Measurements from ENCODE around the gene CENPF.
"Not testable (repeated sequence)": the region's sequence is repeated elsewhere in the genome, so short reads cannot be mapped to it uniquely, and the experiment has no call there.

CENPF gene

DNA sequence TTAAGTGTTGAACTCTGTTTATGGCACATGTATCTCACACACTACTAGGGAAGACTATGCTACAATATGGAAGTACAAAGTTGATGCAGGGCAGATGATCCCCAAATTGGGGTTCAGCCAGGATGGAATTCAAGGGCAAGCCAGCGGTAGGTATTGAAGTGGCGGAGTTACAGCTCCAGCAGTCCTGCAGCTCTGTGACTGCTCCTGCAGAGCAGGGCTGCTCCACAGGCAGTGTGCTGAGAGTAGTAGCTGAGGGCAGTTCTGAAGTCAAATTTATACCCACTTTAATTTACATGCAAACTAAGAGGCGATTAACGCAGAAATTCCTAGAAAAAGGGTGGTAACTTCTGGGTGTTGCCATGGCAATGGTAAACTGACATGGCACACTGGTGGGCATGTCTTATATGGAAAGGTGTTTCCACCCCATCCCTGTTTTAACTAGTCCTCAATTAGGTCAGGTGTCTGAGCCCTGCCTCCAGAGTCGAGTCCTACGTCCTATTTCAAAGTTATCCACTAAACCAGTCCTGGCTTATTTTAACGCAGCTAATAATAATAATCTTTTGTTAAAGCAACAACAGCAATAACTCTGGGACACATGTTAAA lies 20.6 kb upstream of the CENPF start:
- FAIRE-seq (no peak), DNase-seq (ENCODE audit: extremely low spot score, insufficient read length, low read depth) (no peak)

DNA sequence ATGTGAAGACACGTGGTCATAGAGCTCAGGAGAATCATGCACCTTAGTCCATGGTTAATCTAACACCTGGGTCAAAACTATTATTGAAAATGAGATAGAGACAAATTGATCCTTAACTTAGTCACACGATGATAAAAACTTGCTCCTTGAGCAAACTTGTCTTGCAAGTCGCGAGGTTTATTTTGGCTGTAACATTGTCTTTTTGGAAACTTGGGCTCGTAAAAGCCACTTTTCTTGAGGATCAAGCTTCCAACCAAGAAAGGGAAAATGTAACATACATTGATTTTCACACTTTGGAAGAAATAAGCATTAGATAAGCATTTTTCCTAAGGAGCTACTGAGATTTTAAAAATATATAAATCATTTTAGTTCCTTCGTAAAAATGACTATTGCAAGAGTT lies 19.9 kb upstream of the CENPF start:
- FAIRE-seq (no peak), DNase-seq (ENCODE audit: extremely low spot score, insufficient read length, low read depth) (no peak)

DNA sequence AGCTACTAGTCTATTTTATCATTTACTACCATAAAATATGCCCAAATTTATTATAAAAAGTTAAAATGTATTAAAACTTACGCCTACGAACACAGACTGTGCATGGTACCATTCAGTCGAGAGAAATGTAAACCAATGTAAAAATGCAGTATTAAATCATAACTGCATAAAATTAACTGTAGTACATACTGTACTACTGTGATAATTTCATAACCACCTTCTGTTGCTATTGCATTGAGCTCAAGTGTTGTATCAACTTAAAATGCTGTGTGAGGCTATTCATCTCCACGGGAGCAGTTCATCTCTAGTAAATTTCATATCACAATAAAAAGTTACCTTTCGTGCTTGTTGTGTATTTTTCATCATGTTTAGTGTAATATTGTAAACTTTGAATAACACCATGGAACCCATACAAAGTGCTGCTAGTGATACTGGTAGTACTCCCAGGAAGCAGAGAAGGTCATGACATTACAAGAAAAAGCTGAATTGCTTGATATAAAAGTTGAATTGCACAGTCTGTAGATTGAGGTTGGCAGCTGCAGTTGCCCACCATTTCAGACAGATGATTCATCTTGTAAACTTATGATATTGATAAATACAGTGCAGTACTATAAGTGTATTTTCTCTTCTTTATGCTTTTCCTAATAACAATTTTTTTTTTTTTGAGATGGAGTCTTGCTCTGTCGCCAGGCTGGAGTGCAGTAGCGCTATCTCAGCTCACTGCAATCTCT lies 19.0 kb upstream of the CENPF start:
- no peak for FAIRE-seq

DNA sequence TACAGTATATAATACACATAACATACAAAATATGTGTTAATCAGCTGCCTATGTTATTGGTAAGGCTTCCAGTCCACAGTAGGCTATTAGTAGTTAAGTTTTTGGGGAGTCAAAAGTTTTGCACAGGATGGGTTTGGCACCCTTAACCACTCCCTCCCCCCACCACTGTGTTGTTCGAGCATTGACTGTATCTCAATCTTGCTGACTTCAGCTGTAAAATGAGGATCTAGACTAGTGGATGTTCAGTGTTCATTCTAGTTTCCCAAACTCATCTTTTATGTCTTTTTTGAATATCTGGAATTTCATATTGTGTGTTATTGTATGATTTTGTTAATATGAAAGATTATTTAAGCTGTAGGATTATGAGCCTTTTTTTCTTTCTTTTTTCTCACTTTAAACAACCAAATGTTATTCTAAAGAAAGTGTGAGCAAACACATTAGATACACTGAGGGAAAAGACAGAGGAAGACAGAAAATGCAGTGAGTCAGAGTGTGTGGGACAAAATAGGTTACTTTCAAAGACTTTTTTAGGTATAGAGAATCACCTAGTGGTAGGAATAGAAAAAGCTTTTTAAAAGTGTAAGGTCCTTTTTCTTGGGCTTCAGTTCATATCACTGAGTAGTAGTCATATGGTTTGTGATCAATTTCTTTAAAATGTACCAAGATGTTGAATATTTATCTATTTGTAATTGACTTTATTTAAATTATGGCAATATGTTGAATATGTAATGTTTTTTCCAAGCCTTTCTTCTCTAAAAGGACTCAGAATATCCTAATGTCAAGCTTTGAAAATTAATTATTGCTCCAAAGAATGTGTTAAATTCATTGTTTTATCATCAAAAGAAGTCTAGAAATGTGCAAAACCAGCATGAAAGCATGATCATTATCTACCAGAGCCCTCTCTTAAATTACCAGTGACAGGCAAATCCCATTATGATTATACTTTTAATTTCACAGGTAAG lies 17.9 kb upstream of the CENPF start:
- no peak for FAIRE-seq
- DNase-seq (ENCODE audit: extremely low spot score, insufficient read length, low read depth): no peak

More for the DNA sequence above, 19.0 kb upstream of the CENPF start:
- no peak for DNase-seq (ENCODE audit: extremely low spot score, insufficient read length, low read depth)

- no peak for DNase-seq (ENCODE audit: extremely low spot score, insufficient read length, low read depth)
- FAIRE-seq: no peak
Measured at GRCh38 chr1:214586621-214587020, 16.4 kb upstream of the CENPF start.

GRCh38 chr1:214587165-214587564 lies 15.8 kb upstream of the CENPF start:
- DNase-seq (ENCODE audit: extremely low spot score, insufficient read length, low read depth) (no peak), FAIRE-seq (no peak)

GRCh38 chr1:214588963-214589597 lies 13.9 kb upstream of the CENPF start:
- DNase-seq (ENCODE audit: extremely low spot score, insufficient read length, low read depth): no peak
- no peak for FAIRE-seq

GRCh38 chr1:214590696-214591095 lies 12.3 kb upstream of the CENPF start:
- no peak for FAIRE-seq

GRCh38 chr1:214591918-214592317 lies 11.1 kb upstream of the CENPF start:
- FAIRE-seq; DNase-seq (ENCODE audit: extremely low spot score, insufficient read length, low read depth): not testable (repeated sequence)

More at GRCh38 chr1:214590696-214591095, 12.3 kb upstream of the CENPF start:
- DNase-seq (ENCODE audit: extremely low spot score, insufficient read length, low read depth): no peak

DNA sequence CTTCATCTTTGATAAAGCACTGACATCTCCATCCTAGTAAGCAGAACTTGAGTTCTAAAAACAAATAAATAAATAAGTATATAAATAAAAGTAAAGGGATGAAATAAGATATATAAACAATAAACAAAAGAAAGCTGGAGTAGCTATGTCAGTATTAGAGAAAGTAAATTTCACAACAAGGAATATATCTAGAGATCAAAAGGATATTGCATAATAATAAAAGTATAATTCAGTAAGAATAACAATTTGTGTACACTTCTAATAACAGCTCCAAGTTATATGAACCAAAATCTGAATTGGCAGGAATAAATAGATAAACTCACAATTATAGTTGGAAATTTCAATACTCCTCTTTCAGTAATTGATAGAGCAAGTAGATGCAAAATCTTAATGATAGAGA lies 9.8 kb upstream of the CENPF start:
- no peak for DNase-seq (ENCODE audit: extremely low spot score, insufficient read length, low read depth)
- no peak for FAIRE-seq

DNA sequence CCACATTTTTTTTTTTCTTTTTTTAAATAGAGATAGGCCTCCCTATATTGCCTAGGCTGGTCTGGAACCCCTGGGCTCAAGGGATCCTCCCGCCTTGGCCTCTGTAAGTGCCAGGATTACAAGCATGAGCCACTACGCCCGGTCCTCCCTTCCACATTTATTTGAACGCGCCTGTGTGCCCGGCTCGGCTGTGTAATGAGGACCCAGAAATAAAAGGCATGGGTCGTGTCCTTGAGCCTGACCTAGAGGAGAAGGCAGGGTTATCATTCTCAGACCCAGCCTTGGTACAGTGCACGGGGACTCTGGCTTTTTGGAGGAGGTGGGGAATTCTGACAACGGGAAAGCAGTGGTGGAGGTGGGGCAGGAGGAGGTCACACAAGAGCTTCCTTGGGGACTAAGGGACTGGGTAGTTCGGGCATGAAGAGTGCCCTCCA lies 841 bp downstream of the CENPF start:
- DNase-seq (ENCODE audit: extremely low spot score, insufficient read length, low read depth) (no peak), FAIRE-seq (peak; percentile 5)

DNA sequence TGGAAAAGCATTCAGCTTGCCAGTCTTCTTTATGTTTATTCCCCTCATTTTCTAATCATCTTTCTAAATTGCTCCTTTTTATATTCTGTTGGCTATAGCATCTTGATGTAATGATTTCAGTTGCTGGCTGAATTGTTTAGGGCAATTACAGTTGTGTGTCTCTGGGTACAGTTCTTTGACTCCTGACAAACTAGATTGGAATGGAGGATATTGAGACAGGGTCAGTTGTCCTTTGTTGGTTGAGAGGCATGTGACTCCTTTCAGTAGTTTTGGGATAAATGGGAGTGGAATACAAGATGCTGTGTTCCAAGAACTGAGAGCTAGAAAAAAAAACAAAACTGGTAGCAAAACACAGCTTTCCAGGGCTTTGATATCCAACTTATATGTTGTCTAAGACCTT lies 1.5 kb downstream of the CENPF start:
- FAIRE-seq (no peak), DNase-seq (ENCODE audit: extremely low spot score, insufficient read length, low read depth) (no peak)

- FAIRE-seq: not testable (repeated sequence)
Measured at GRCh38 chr1:214605484-214605883, 2.5 kb downstream of the CENPF start.

GRCh38 chr1:214605933-214606925 lies 3.2 kb downstream of the CENPF start:
- not testable (repeated sequence) for FAIRE-seq; DNase-seq (ENCODE audit: extremely low spot score, insufficient read length, low read depth)

More at GRCh38 chr1:214605484-214605883, 2.5 kb downstream of the CENPF start:
- DNase-seq (ENCODE audit: extremely low spot score, insufficient read length, low read depth): not testable (repeated sequence)

DNA sequence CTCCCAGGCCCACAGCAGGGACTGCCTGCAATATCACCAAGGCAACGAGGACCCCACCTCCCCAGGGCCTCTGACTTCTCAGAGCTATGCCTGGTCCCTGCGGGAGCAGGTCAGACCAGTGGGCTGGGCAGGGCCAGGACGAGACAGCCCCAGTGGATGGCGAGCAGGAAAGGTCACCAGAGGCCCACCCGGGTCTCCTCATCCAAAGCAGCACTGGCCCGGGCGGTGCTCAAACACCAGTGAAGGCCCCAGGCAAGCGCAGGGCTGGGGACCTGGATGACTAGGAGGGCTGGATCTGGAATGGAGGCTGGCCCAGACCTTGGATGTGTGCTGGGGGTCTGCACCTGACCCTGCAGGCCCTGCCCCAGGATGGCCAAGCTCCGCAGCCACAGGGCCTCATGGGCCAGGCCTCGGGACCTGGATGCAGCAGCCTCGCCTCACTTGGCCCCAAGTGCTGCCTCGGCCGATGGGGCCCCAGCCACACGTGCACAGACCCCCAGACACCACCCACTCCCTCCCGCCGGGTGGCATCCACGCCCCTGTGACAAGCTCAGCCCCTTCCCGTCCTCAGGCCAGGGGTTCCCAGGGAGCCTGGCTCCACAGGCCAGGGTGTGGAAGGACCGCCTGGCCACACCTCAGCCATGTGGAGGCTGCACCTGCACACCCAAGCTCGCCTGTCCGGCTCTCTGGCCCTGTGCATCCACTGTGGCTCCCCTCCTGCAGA lies 4.7 kb downstream of the CENPF start:
- not testable (repeated sequence) for DNase-seq (ENCODE audit: extremely low spot score, insufficient read length, low read depth); FAIRE-seq

DNA sequence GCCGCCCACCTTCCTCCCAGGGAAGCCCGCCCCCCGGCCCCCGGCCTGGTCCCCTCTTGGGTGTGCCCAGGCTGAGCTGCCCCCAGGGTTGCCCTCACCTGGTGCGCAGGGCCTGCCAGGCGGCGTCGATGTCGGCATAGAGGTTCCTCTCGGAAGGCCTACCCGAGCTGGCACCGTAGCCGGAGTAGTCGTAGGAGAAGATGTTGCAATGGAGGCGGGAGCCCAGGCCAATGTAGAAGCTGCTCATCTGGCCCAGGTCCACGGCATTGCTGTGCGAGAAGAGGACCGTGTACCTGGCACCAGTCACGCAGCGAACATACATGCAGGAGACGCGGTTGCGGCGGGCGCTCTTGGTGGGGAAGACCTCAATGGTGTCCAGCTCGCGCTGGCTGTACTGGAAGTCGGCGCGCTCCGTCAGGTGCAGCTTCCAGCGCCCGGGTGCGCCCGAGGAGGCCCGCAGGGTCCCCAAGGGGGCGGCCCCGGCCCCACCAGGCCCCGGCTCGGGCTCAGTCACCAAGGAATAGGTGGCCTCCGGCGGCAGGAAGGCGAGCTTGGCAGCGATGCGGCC lies 5.3 kb downstream of the CENPF start:
- not testable (repeated sequence) for FAIRE-seq; DNase-seq (ENCODE audit: extremely low spot score, insufficient read length, low read depth)

DNA sequence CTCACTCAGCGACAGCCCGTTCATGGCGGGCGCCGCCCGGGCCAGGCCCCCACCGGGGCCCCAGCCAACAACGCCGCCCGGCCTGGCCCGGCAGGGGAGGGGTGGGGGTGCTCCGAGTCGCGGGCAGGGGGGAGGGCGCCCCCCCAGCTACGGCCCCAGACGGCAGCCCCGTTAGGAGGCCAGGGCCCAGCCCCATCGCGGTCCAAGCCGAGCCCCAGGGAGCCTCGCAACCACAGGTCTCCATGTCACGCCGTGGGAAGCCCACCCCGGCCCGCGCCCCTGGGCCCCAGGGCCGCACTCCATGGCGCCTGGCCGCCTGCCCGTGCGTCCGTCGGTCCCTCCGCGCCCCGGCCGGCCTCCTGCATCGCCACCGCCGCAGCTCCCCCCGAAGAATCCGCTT lies 5.8 kb downstream of the CENPF start:
- FAIRE-seq: not testable (repeated sequence)

GRCh38 chr1:214609692-214610091 lies 6.7 kb downstream of the CENPF start:
- DNase-seq (ENCODE audit: extremely low spot score, insufficient read length, low read depth) (no peak), FAIRE-seq (no peak)

More for the DNA sequence above, 5.8 kb downstream of the CENPF start:
- DNase-seq (ENCODE audit: extremely low spot score, insufficient read length, low read depth): not testable (repeated sequence)
